Stimulated activated CD4-positive, alpha-beta T cell treated with anti-CD3 and anti-CD28 coated beads, TNF-alpha, amount 100 ng/mL, for 48 hours (primary cell): ENCODE results near the gene IL2RG.
A peak's percentile ranks its signal among the peaks of the same experiment; 100 is the strongest.

ENCODE experiments used
- DNase-seq, 3 donors: peaks; one replicate each; pipeline ENCODE4 v3.0.0-alpha.2; 2020; ENCODE audit warnings: low read depth in 3 of 3

The IL2RG gene

GRCh38 chrX:71068044-71068918 lies 43.1 kb downstream of the IL2RG start, which contains the start of gene SNX12:
Gene SNX12 (minus strand): TSS chrX:71068334. CDS start chrX:71068306, 28 bp downstream.
- DNase-seq, result peak; percentile 70 to 84 (median 76)

GRCh38 chrX:71067712-71068043 lies 43.7 kb downstream of the IL2RG start:
- DNase-seq, result no peak

- no peak for DNase-seq
These were observed 44.3 kb downstream of the IL2RG start for GRCh38 chrX:71067089-71067488.

GRCh38 chrX:71060127-71060526 lies 51.2 kb downstream of the IL2RG start:
- DNase-seq, result no peak

- no peak for DNase-seq
These were observed 53.4 kb downstream of the IL2RG start for GRCh38 chrX:71057848-71058530.
